ENCODE results near the gene C11orf98.

GRCh38 chr11:62708392-62708791, 43.4 kb upstream of the C11orf98 start:
- TF ChIP-seq CTCF (optimal IDR thresholded peaks at IDR 0.05 in 1 of 3, IDR thresholded peaks at IDR 0.05 in 1 of 3, conservative IDR thresholded peaks at IDR 0.05 in 1 of 3; ENCODE audit: extremely low read depth in 1 of 3, insufficient read depth in 2 of 3, low read length in 3 of 3) (no peak), EZH2 (IDR thresholded peaks at IDR 0.05; ENCODE audit: low read length) (no peak)

Measured in keratinocyte (primary cell).